Transverse colon (tissue), 4 donors: ENCODE data around the gene CLCNKA.

Experiments
- CTCF ChIP-seq, 5 experiments: fragments of 200-600 bp in 3 of 5; fragments of 450-650 bp in 2 of 5; sonication (generic) in 3 of 5; IDR thresholded peaks; 1 replicate in 2 of 5; 2 replicates in 3 of 5; pipeline ENCODE4 v1.5.1; 2016 to 2017; ENCODE audit warnings: antibody characterized with exemption in 5 of 5, inconsistent platforms in 3 of 5, mild to moderate bottlenecking in 2 of 5, moderate library complexity in 1 of 5
- POLR2A ChIP-seq: fragments of 450-650 bp; IDR thresholded peaks from one replicate; pipeline ENCODE4 v1.6.1; 2016; ENCODE audit warnings: antibody characterized with exemption, mild to moderate bottlenecking, moderate library complexity
- POLR2AphosphoS5 ChIP-seq, 3 donors: sonication (generic); formaldehyde crosslinking; IDR thresholded peaks; one replicate each; pipeline ENCODE4 v1.6.1; 2016; ENCODE audit warnings: antibody characterized with exemption in 3 of 3

DNA sequence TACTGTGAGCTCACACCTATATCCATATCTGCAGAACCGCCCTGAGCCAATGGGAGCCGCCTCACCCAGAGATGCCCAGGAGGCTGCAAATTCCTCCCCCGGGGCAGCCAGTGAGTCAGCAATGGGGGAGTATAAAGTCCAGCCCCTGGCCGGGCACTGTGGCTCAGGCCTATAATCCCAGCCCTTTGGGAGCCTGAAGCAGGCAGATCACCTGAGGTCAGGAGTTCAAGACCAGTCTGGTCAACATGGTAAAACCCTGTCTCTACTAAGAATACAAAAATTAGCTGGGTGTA lies 16.7 kb downstream of the CLCNKA start:
- no peak for TF ChIP-seq CTCF (IDR thresholded peaks at IDR 0.05)
- no peak for TF ChIP-seq POLR2A
- no peak for TF ChIP-seq POLR2AphosphoS5 (IDR thresholded peaks at IDR 0.05)
